IPS-18c (cell line): Measurements from ENCODE around the gene MACROH2A2.

Experiments
- H3K4me3 ChIP-seq: 2 replicates; pipeline ENCODE4 v1.7.0; 2013; ENCODE audit warnings: low read depth, mild to moderate bottlenecking, low read length, moderate library complexity; ENCODE audit not compliant: insufficient read depth
- H3K9me3 ChIP-seq: one replicate; pipeline ENCODE4 v1.6.1; 2013; ENCODE audit warnings: mild to moderate bottlenecking, low read length, moderate library complexity; ENCODE audit not compliant: control insufficient read depth, insufficient read depth

MACROH2A2 gene

GRCh38 chr10:70160798-70161197 lies 108.2 kb downstream of the MACROH2A2 start:
- Histone ChIP-seq H3K9me3 (no peaks in the 10 kb centered on the region), H3K4me3 (no peak overlapping the region)
